Suprapubic skin (tissue), 4 donors: ENCODE results near the gene GDA. TPM values are rescaled to one million over a fixed set of nuclear protein-coding genes. Genes with fewer than 3 reads are reported as not detected.

Experiments
- DNase-seq, 2 donors: peaks; one replicate each; pipeline ENCODE4 v3.0.0-alpha.2; 2019; ENCODE audit warnings: low spot score in 2 of 2
- H3K27ac ChIP-seq: fragments of 200-600 bp; sonication (generic); one replicate; pipeline ENCODE4 v1.5.1; 2019
- H3K27me3 ChIP-seq: fragments of 200-600 bp; sonication (generic); one replicate; pipeline ENCODE4 v1.5.1; 2019
- H3K36me3 ChIP-seq: fragments of 200-600 bp; sonication (generic); one replicate; pipeline ENCODE4 v1.5.1; 2019
- H3K4me1 ChIP-seq: fragments of 200-600 bp; sonication (generic); one replicate; pipeline ENCODE4 v1.5.1; 2019
- H3K4me3 ChIP-seq: fragments of 200-600 bp; sonication (generic); one replicate; pipeline ENCODE4 v1.5.1; 2019; ENCODE audit warnings: mild to moderate bottlenecking
- H3K9me3 ChIP-seq: fragments of 200-600 bp; sonication (generic); one replicate; pipeline ENCODE4 v1.5.1; 2019
- CTCF ChIP-seq, 2 donors: fragments of 200-600 bp in 1 of 2; fragments of 450-650 bp in 1 of 2; sonication (generic) in 1 of 2; IDR thresholded peaks; one replicate each; pipeline ENCODE4 v1.5.1; 2016 to 2019; ENCODE audit warnings: antibody characterized with exemption in 2 of 2, mild to moderate bottlenecking in 1 of 2, moderate library complexity in 1 of 2
- EP300 ChIP-seq: sonication (generic); formaldehyde crosslinking; IDR thresholded peaks from one replicate; pipeline ENCODE4 v1.6.1; 2017; ENCODE audit warnings: antibody characterized with exemption
- POLR2A ChIP-seq, 2 donors: fragments of 450-650 bp; IDR thresholded peaks; one replicate each; pipeline ENCODE4 v1.6.1; 2017; ENCODE audit warnings: antibody characterized with exemption in 2 of 2, mild to moderate bottlenecking in 2 of 2, moderate library complexity in 2 of 2
- POLR2AphosphoS5 ChIP-seq, 3 donors: sonication (generic); formaldehyde crosslinking; IDR thresholded peaks; one replicate each; pipeline ENCODE4 v1.6.1; 2017; ENCODE audit warnings: antibody characterized with exemption in 3 of 3
- WGBS: methylation state at CpG from one replicate; pipeline ENCODE4 v1.1.5; 2018; 5-methylcytosine and 5-hydroxymethylcytosine counted together
- total RNA-seq, 4 donors: library from RNA; depleted of rRNA; stranded (reverse); fragments of >200 nt; gene quantifications; one replicate each; pipeline ENCODE4 v1.1.0, GENCODE V29; 2016

The GDA gene
- total RNA-seq, 4 donors from 2014 or later: 0.16 to 2.6 (median 1.6) TPM

- H3K27me3 ChIP-seq: no peaks in the 10 kb centered on the region
- no peaks in the 10 kb centered on the region for H3K36me3 ChIP-seq
- no peak for DNase-seq
- TF ChIP-seq POLR2AphosphoS5 (IDR thresholded peaks at IDR 0.05): no peak
- no peak for TF ChIP-seq EP300
- no peak for TF ChIP-seq CTCF (IDR thresholded peaks at IDR 0.05)
- no peak for TF ChIP-seq POLR2A (IDR thresholded peaks at IDR 0.05)
- no peaks in the 10 kb centered on the region for H3K9me3 ChIP-seq
- WGBS: 84% methylated on average over 3 of the region's 3 CpGs
- H3K4me3 ChIP-seq: no peak overlapping the region
- no peaks in the 10 kb centered on the region for H3K4me1 ChIP-seq
- no peak overlapping the region for H3K27ac ChIP-seq
Observed at GRCh38 chr9:72228282-72228681, 79.0 kb downstream of the GDA start.

- 64% methylated on average over 3 of the region's 3 CpGs for WGBS
- Histone ChIP-seq H3K4me1 (no peaks in the 10 kb centered on the region), H3K36me3 (no peaks in the 10 kb centered on the region), H3K27ac (no peak overlapping the region), H3K4me3 (no peak overlapping the region), H3K27me3 (no peaks in the 10 kb centered on the region), H3K9me3 (no peaks in the 10 kb centered on the region)
- DNase-seq: no peak
- no peak for TF ChIP-seq CTCF (IDR thresholded peaks at IDR 0.05)
- TF ChIP-seq POLR2AphosphoS5 (IDR thresholded peaks at IDR 0.05): no peak
- no peak for TF ChIP-seq POLR2A (IDR thresholded peaks at IDR 0.05)
- TF ChIP-seq EP300: no peak
Observed at GRCh38 chr9:72232778-72233177, 83.5 kb downstream of the GDA start.

- TF ChIP-seq POLR2A (IDR thresholded peaks at IDR 0.05) (no peak), CTCF (IDR thresholded peaks at IDR 0.05) (no peak), EP300 (no peak), POLR2AphosphoS5 (IDR thresholded peaks at IDR 0.05) (no peak)
- Histone ChIP-seq H3K27me3 (no peaks in the 10 kb centered on the region), H3K4me1 (no peaks in the 10 kb centered on the region), H3K9me3 (no peaks in the 10 kb centered on the region), H3K36me3 (no peaks in the 10 kb centered on the region), H3K27ac (no peak overlapping the region), H3K4me3 (no peak overlapping the region)
- WGBS: 83% methylated on average over 3 of the region's 3 CpGs
- no peak for DNase-seq
Observed at GRCh38 chr9:72247549-72247948, 98.3 kb downstream of the GDA start.

GRCh38 chr9:72251589-72251988 is 102.3 kb downstream of the GDA start:
- TF ChIP-seq CTCF (IDR thresholded peaks at IDR 0.05): no peak
- WGBS: 83% methylated on average over 1 of the region's 1 CpG
- DNase-seq: no peak
- Histone ChIP-seq H3K36me3 (no peaks in the 10 kb centered on the region), H3K4me1 (no peaks in the 10 kb centered on the region), H3K27me3 (no peaks in the 10 kb centered on the region), H3K27ac (no peak overlapping the region), H3K4me3 (no peak overlapping the region), H3K9me3 (no peaks in the 10 kb centered on the region)

- H3K4me1 ChIP-seq: no peaks in the 10 kb centered on the region
- TF ChIP-seq EP300 (no peak), POLR2AphosphoS5 (IDR thresholded peaks at IDR 0.05) (no peak)
- peaks cover 6% of the 10 kb centered on the region for H3K27me3 ChIP-seq
- H3K9me3 ChIP-seq: no peaks in the 10 kb centered on the region
- 60% methylated on average over 3 of the region's 3 CpGs for WGBS
- H3K27ac ChIP-seq: no peak overlapping the region
- no peaks in the 10 kb centered on the region for H3K36me3 ChIP-seq
- DNase-seq: no peak
- no peak overlapping the region for H3K4me3 ChIP-seq
Observed at GRCh38 chr9:72254901-72255545, 105.8 kb downstream of the GDA start.

GRCh38 chr9:72255569-72255968 is 106.3 kb downstream of the GDA start:
- DNase-seq: no peak
- 49% methylated on average over 4 of the region's 4 CpGs for WGBS

More at GRCh38 chr9:72255569-72255968, 106.3 kb downstream of the GDA start:
- Histone ChIP-seq H3K27me3 (peaks cover 6% of the 10 kb centered on the region), H3K9me3 (no peaks in the 10 kb centered on the region), H3K27ac (no peak overlapping the region), H3K36me3 (no peaks in the 10 kb centered on the region), H3K4me3 (no peak overlapping the region), H3K4me1 (no peaks in the 10 kb centered on the region)
- no peak for TF ChIP-seq EP300
- TF ChIP-seq POLR2A (IDR thresholded peaks at IDR 0.05): no peak
- no peak for TF ChIP-seq CTCF (IDR thresholded peaks at IDR 0.05)
- TF ChIP-seq POLR2AphosphoS5 (IDR thresholded peaks at IDR 0.05): no peak
